Spleen (tissue), 11 donors: ENCODE measurements around the gene USE1. TPM values are rescaled to one million over a fixed set of nuclear protein-coding genes. Genes with fewer than 3 reads are reported as not detected.

Source experiments
- DNase-seq: peaks from one replicate; pipeline ENCODE4 v3.0.0-alpha.2; 2020
- H3K27ac ChIP-seq, 8 donors: fragments of 200-600 bp; sonication (generic) in 7 of 8; 1 replicate in 4 of 8; 2 replicates in 4 of 8; pipeline versions ENCODE4 v1.5.0 to v1.8.0; 2016 to 2021; ENCODE audit warnings: inconsistent platforms in 4 of 8, mild to moderate bottlenecking in 4 of 8, moderate library complexity in 1 of 8
- H3K27me3 ChIP-seq, 7 donors: fragments of 200-600 bp; sonication (generic) in 6 of 7; replicated peaks in 1 of 7; 1 replicate in 4 of 7; 2 replicates in 3 of 7; pipeline versions ENCODE4 v1.5.0 to v1.8.0; 2016 to 2021; ENCODE audit warnings: inconsistent platforms in 3 of 7, mild to moderate bottlenecking in 1 of 7
- H3K36me3 ChIP-seq, 6 donors: fragments of 200-600 bp; sonication (generic) in 5 of 6; 1 replicate in 4 of 6; 2 replicates in 2 of 6; pipeline versions ENCODE4 v1.5.0 to v1.8.0; 2016 to 2021; ENCODE audit warnings: inconsistent platforms in 2 of 6
- H3K4me1 ChIP-seq, 6 donors: fragments of 200-600 bp; sonication (generic) in 5 of 6; 1 replicate in 3 of 6; 2 replicates in 3 of 6; pipeline versions ENCODE4 v1.5.0 to v1.8.0; 2016 to 2021; ENCODE audit warnings: inconsistent platforms in 3 of 6
- H3K4me3 ChIP-seq, 8 donors: fragments of 200-600 bp; sonication (generic) in 7 of 8; 1 replicate in 4 of 8; 2 replicates in 4 of 8; pipeline versions ENCODE4 v1.5.0 to v1.8.0; 2016 to 2021; ENCODE audit warnings: inconsistent platforms in 4 of 8, mild to moderate bottlenecking in 4 of 8, moderate library complexity in 2 of 8
- H3K9me3 ChIP-seq, 8 donors: fragments of 200-600 bp; sonication (generic) in 7 of 8; 1 replicate in 4 of 8; 2 replicates in 4 of 8; pipeline versions ENCODE4 v1.5.0 to v1.8.0; 2016 to 2021; ENCODE audit warnings: inconsistent platforms in 4 of 8
- CTCF ChIP-seq, 11 experiments: fragments of 200-600 bp in 7 of 11; fragments of 450-650 bp in 4 of 11; sonication (generic) in 4 of 11; IDR thresholded peaks in 8 of 11; conservative IDR thresholded peaks in 3 of 11; 1 replicate in 7 of 11; 2 replicates in 4 of 11; pipeline versions ENCODE4 v1.4.0 to v1.8.0; 2016 to 2021; ENCODE audit warnings: antibody characterized with exemption in 11 of 11, inconsistent platforms in 4 of 11, mild to moderate bottlenecking in 1 of 11
- POLR2A ChIP-seq, 3 donors: fragments of 450-650 bp; IDR thresholded peaks; one replicate each; pipeline ENCODE4 v1.5.1; 2017; ENCODE audit warnings: antibody characterized with exemption in 3 of 3, mild to moderate bottlenecking in 1 of 3
- POLR2AphosphoS5 ChIP-seq, 3 donors: sonication (generic); formaldehyde crosslinking; IDR thresholded peaks; one replicate each; pipeline ENCODE4 v1.5.1; 2017; ENCODE audit warnings: antibody characterized with exemption in 3 of 3
- WGBS, 5 donors: extraction: QIAGEN DNeasy Blood & Tissue Kit in 3 of 5; methylation state at CpG; one replicate each; pipeline versions ENCODE4 v1.1.5 to v1.1.7; 2013 to 2018; 5-methylcytosine and 5-hydroxymethylcytosine counted together
- intact Hi-C: fragments of 100-400 bp; cut with DNase I; formaldehyde crosslinking; loops from one replicate; pipeline ENCODE4 v1.15.0; 2023; ENCODE audit warnings: low total_unique reads
- polyA plus RNA-seq, 3 donors: library from polyadenylated mRNA; stranded (reverse); fragments of 200-250 nt; gene quantifications; one replicate each; pipeline ENCODE4 v1.2.1, GENCODE V29; 2013
- total RNA-seq, 7 donors: library from RNA; depleted of rRNA in 3 of 7; stranded (reverse); fragments of >200 nt in 3 of 7; fragmentation: NEBNext Ultra II Directional in 4 of 7; extraction: Animal tissue kit (Norgen Biotek cat#: 25700) in 4 of 7; gene quantifications; one replicate each; pipeline versions ENCODE4 v1.1.0 to v1.2.1, GENCODE V29; 2016 to 2021
- donor health status: healthy with polysubstance abuse.
- donor health status: DM: no; HTN: no; CAD: no; lungs with moderate emphysema.
- donor health status: DM: no; HTN: no; CAD: no.
- donor health status: Bipolar disorder and iron deficiency.
- donor health status: healthy.
- donor health status: DM: no; HTN: no; CAD: no.
- donor health status: DM: yes; HTN: yes; CAD: no.

USE1 gene
- total and polyA plus RNA-seq, 10 donors, result 17.2 to 74.4 (median 28.6) TPM

- Histone ChIP-seq H3K4me3 (peak overlapping the region in 2 of 8 donors; percentile 6 to 58), H3K27me3 (no peaks in the 10 kb centered on the region), H3K4me1 (peaks cover 5 to 45% (median 28%) of the 10 kb centered on the region in 6 donors), H3K9me3 (peaks cover 0 to 13% (median 4%) of the 10 kb centered on the region in 8 donors), H3K27ac (peak overlapping the region in 1 of 8 donors; percentile 73), H3K36me3 (peaks cover 0 to 10% (median 0%) of the 10 kb centered on the region in 6 donors)
- TF ChIP-seq POLR2A (IDR thresholded peaks at IDR 0.05) (no peak), POLR2AphosphoS5 (IDR thresholded peaks at IDR 0.05) (peak in 1 of 3 donors; percentile 16), CTCF (IDR thresholded peaks at IDR 0.05 in 8 of 11, conservative IDR thresholded peaks at IDR 0.05 in 3 of 11) (no peak)
- intact Hi-C loops, result no loop called here
- DNase-seq, result no peak
- WGBS, 5 donors, result 66 to 76% (median 74%) methylated on average over 11 to 16 of the region's 16 CpGs
Measured at GRCh38 chr19:17262557-17262956, 47.4 kb downstream of the USE1 start.

DNA sequence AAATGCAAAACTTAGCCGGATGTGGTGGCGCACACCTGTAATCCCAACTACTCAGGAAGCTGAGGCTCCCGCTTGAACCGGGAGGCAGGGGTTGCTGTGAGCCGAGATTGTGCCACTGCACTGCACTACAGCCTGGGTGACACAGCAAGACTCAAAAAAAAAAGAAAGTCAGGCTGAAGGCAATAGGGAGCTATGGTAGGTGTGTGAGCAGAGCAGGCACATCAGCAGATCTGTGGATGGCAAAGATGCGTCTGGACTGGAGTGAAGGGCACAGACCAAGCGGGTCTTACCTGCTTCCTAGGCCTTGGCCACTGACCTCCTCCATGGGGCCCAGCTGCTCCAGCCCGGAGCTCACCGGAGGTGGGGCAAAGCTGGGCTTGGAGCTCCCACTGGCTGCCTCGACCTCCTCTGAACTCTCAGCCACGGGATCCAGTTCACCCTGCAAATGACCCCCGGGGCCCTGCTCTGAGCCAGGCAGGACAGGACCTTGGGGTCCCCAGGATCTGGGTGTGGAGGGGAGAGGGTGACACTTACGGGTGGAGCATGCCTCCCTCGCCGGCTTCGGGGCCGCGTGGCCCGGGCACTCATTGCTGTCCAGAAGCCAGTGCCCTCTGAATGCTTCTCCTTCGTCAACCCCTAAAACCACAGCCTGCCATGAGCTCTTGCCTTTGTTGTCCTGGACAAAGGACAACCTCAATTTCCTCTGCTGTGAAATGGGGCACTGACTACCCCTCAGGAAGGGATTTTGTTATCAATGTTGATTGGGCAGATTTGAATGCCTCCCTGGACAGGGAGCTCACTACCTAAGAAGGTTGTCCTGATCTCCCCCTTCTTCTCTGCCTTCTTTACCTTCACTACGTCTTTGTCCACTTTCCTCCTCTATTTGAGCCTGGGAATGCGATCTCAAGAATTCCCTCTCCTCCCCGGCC, 48.8 kb downstream of the USE1 start:
- Histone ChIP-seq H3K9me3 (peaks cover 0 to 12% (median 4%) of the 10 kb centered on the region in 8 donors), H3K36me3 (peaks cover 0 to 14% (median 2%) of the 10 kb centered on the region in 6 donors), H3K27ac (peak overlapping the region; percentile 0 to 77 (median 64)), H3K27me3 (no peaks in the 10 kb centered on the region), H3K4me3 (peak overlapping the region in 5 of 8 donors; percentile 14 to 58 (median 16)), H3K4me1 (peaks cover 13 to 59% (median 41%) of the 10 kb centered on the region in 6 donors)
- no peak for DNase-seq
- WGBS, 5 donors, result 75 to 82% (median 79%) methylated on average over 20 to 23 of the region's 23 CpGs
- TF ChIP-seq CTCF (IDR thresholded peaks at IDR 0.05 in 8 of 11, conservative IDR thresholded peaks at IDR 0.05 in 3 of 11), result no peak
- TF ChIP-seq POLR2A (IDR thresholded peaks at IDR 0.05), result no peak
- no peak for TF ChIP-seq POLR2AphosphoS5 (IDR thresholded peaks at IDR 0.05)
- intact Hi-C loops, result no loop called here

DNA sequence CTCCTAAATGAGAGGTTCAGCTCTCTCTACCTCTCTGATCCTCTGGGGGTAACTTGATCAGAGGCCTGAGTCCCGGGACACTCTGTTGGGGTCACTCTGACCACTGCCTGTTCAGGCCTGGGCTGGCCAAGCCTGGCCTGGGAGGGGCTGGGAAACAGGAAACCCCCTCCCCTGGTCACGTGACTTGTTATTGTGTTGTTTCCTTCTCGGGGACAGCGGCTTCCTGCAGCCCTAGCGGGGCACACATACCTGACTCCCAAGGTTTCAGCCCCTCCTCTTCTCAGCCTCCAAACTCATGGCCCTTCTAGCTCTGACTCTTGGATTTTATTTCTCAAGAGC, 49.5 kb downstream of the USE1 start, which contains the start of gene USHBP1:
Gene USHBP1 (minus strand): TSS at position 105 of the 339 bp plus-strand sequence. CDS start 446 bp downstream, outside the sequence.
- H3K4me1 ChIP-seq, result peaks cover 13 to 59% (median 42%) of the 10 kb centered on the region in 6 donors
- intact Hi-C loops, result no loop called here
- no peak for DNase-seq
- H3K9me3 ChIP-seq, result peaks cover 0 to 5% (median 1%) of the 10 kb centered on the region in 8 donors
- WGBS, 5 donors, result 21 to 35% (median 25%) methylated on average over 5 of the region's 5 CpGs
- H3K4me3 ChIP-seq, result peak within 1 kb of the TSS in 5 of 8 donors; percentile 14 to 58 (median 16)
- peaks cover 0 to 14% (median 7%) of the 10 kb centered on the region in 6 donors for H3K36me3 ChIP-seq
- no peak for TF ChIP-seq POLR2A (IDR thresholded peaks at IDR 0.05)
- peak in 2 of 3 donors; percentile 68 to 84 for TF ChIP-seq POLR2AphosphoS5 (IDR thresholded peaks at IDR 0.05)
- no peaks in the 10 kb centered on the region for H3K27me3 ChIP-seq
- H3K27ac ChIP-seq, result peak within 1 kb of the TSS; percentile 0 to 77 (median 64)

GRCh38 chr19:17266026-17266425, 50.9 kb downstream of the USE1 start:
- H3K27ac ChIP-seq, result peak overlapping the region in 7 of 8 donors; percentile 61 to 88 (median 83)
- peaks cover 0 to 25% (median 20%) of the 10 kb centered on the region in 6 donors for H3K36me3 ChIP-seq
- DNase-seq, result no peak
- H3K9me3 ChIP-seq, result no peaks in the 10 kb centered on the region
- H3K27me3 ChIP-seq, result no peaks in the 10 kb centered on the region
- no peak for TF ChIP-seq CTCF (IDR thresholded peaks at IDR 0.05 in 8 of 11, conservative IDR thresholded peaks at IDR 0.05 in 3 of 11)
- TF ChIP-seq POLR2AphosphoS5 (IDR thresholded peaks at IDR 0.05), result no peak
- no peak for TF ChIP-seq POLR2A (IDR thresholded peaks at IDR 0.05)
- intact Hi-C loops, result no loop called here
- H3K4me1 ChIP-seq, result peaks cover 13 to 54% (median 37%) of the 10 kb centered on the region in 6 donors
- 80 to 96% (median 91%) methylated on average over 7 of the region's 7 CpGs for WGBS, 5 donors
- H3K4me3 ChIP-seq, result no peak overlapping the region
